Heart left ventricle (tissue), 13 donors: ENCODE data around the gene CKMT1A.

Experiments
- CTCF ChIP-seq, 12 donors: fragments of 200-600 bp; sonication (generic) in 4 of 12; IDR thresholded peaks; one replicate each; pipeline versions ENCODE4 v1.5.0 to v1.8.0; 2018 to 2022; ENCODE audit warnings: antibody characterized with exemption in 12 of 12, mild to moderate bottlenecking in 5 of 12
- POLR2A ChIP-seq, 2 donors: fragments of 450-650 bp; IDR thresholded peaks; one replicate each; pipeline ENCODE4 v1.6.1; 2017; ENCODE audit warnings: antibody characterized with exemption in 2 of 2, mild to moderate bottlenecking in 2 of 2, moderate library complexity in 2 of 2
- donor health status: ischemic (EF 13 %, LVEDD 7.1; RV severe dilation, severe dysfunction).
- donor health status: DM: no; HTN: yes; CAD: no.
- donor health status: DM: no; HTN: no; CAD: no.
- donor health status: ischemic (EF 25% LVEDD 6.9; RV normal size, moderate dysfunction).
- donor health status: ischemic (EF 25% LVEDD 5.7; RV mildly dilated, moderate dysfunction).
- donor health status: ischemic (EF 35%, LVEDD 5.7; RV mildly dilated, moderate dysfunction).
- donor health status: nonischemic (EF 11% LVEDD 7.7; RV severe dilation, severe dysfunction).
- donor health status: DM: yes; HTN: yes; CAD: no.
- donor health status: PGD.
- donor health status: ischemic (EF 29% LVEDD 5.4; RV normal size, mild dysfunction).
- donor health status: nonischemic (EF 23%, LVEDD 6.1; RV moderate dilation, normal function).

- TF ChIP-seq CTCF (IDR thresholded peaks at IDR 0.05) (no peak), POLR2A (IDR thresholded peaks at IDR 0.05) (no peak)
Measured at GRCh38 chr15:43735416-43735815, 41.8 kb downstream of the CKMT1A start.
